ENCODE measurements around the gene CD320. TPM values are rescaled to one million over a fixed set of nuclear protein-coding genes. Genes with fewer than 3 reads are reported as not detected.

CD320 gene
- total RNA-seq, 2 donors from 2014 or later, result 21.7 to 58.1 TPM

DNA sequence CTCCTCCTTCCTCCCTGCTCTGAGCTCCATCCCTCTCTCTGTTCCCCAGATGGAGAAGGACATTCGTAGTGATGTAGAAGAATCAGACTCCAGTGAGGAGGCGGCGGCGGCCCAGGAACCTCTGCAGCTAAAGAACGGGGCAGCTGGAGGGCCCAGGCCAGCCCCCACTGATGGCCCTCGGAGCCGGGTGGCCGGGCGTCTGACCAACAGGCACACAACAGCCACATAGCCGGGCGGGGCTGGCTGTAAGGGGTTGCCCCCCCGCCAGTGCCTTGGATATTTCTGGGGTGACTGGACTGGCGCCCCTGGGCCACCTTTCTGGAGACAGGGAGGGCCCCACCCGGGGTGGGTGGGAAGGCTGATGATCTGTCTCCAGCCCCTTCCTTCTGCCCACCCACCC lies 46.3 kb downstream of the CD320 start:
- H3K27ac ChIP-seq, result no peak overlapping the region
- no peaks in the 10 kb centered on the region for H3K4me1 ChIP-seq (ENCODE audit: control insufficient read depth in 1 of 2, low read depth in 2 of 2)
- no peak overlapping the region for H3K4me3 ChIP-seq
- no peaks in the 10 kb centered on the region for H3K9me3 ChIP-seq
- TF ChIP-seq, protein P1, sequence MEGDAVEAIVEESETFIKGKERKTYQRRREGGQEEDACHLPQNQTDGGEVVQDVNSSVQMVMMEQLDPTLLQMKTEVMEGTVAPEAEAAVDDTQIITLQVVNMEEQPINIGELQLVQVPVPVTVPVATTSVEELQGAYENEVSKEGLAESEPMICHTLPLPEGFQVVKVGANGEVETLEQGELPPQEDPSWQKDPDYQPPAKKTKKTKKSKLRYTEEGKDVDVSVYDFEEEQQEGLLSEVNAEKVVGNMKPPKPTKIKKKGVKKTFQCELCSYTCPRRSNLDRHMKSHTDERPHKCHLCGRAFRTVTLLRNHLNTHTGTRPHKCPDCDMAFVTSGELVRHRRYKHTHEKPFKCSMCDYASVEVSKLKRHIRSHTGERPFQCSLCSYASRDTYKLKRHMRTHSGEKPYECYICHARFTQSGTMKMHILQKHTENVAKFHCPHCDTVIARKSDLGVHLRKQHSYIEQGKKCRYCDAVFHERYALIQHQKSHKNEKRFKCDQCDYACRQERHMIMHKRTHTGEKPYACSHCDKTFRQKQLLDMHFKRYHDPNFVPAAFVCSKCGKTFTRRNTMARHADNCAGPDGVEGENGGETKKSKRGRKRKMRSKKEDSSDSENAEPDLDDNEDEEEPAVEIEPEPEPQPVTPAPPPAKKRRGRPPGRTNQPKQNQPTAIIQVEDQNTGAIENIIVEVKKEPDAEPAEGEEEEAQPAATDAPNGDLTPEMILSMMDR (IDR thresholded peaks at IDR 0.05), result no peak
- H3K27me3 ChIP-seq (replicated peaks; ENCODE audit: insufficient read depth), result no peaks in the 10 kb centered on the region
- no peak for ATAC-seq (ENCODE audit: insufficient number of reproducible peaks, low FRiP score, low read depth)
- H3K36me3 ChIP-seq, result peaks cover 18% of the 10 kb centered on the region
- DNase-seq (ENCODE audit: low spot score), result no peak

DNA sequence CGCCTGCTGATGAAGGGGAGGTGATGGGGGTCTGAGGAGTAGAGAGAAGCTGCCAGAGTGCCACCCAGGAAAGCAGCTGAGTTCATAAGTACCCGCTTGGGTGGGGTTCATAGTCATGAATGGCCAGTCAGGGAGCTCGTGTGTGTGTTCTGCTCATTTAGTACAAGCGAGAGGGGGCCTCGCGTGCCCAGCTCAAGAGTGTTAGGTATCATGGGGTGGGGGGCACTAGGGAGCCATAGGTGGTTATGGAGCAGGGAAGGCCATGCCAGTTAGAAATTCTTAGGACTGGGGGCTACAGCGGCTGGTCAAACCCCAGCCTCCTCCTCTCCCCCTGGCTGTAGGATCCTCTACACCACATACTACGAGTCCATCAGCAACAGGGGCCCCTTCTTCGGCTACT lies 46.8 kb downstream of the CD320 start:
- H3K9me3 ChIP-seq, result no peaks in the 10 kb centered on the region
- no peak overlapping the region for H3K4me3 ChIP-seq
- H3K27ac ChIP-seq, result no peak overlapping the region
- ATAC-seq (ENCODE audit: insufficient number of reproducible peaks, low FRiP score, low read depth), result no peak
- no peak for DNase-seq (ENCODE audit: low spot score)
- no peaks in the 10 kb centered on the region for H3K4me1 ChIP-seq (ENCODE audit: control insufficient read depth in 1 of 2, low read depth in 2 of 2)
- H3K36me3 ChIP-seq, result peaks cover 23% of the 10 kb centered on the region
- no peaks in the 10 kb centered on the region for H3K27me3 ChIP-seq (replicated peaks; ENCODE audit: insufficient read depth)
- TF ChIP-seq, protein P1 (IDR thresholded peaks at IDR 0.05), result no peak

DNA sequence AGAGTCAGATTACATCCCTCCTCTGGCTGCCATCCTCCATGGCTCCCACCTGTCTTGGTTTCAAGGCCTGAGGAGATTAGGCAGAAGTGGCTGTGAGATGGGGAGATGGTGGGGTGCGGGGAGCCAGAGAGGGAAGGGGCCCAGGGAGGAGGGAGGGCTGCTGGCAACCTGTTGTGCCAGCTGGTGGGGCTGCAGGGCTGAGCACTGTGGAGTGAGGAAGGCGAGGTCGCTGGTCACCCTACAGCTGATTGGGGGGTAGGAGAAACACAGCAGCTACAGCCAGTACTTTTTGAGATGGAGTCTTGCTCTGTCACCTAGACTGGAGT lies 48.3 kb downstream of the CD320 start:
- Histone ChIP-seq H3K4me3 (no peak overlapping the region), H3K27ac (no peak overlapping the region), H3K27me3 (replicated peaks; ENCODE audit: insufficient read depth) (no peaks in the 10 kb centered on the region), H3K4me1 (ENCODE audit: control insufficient read depth in 1 of 2, low read depth in 2 of 2) (no peaks in the 10 kb centered on the region), H3K36me3 (peaks cover 30% of the 10 kb centered on the region), H3K9me3 (no peaks in the 10 kb centered on the region)
- DNase-seq (ENCODE audit: low spot score) (no peak), ATAC-seq (ENCODE audit: insufficient number of reproducible peaks, low FRiP score, low read depth) (no peak)
- TF ChIP-seq, protein P1 (IDR thresholded peaks at IDR 0.05), result no peak

DNA sequence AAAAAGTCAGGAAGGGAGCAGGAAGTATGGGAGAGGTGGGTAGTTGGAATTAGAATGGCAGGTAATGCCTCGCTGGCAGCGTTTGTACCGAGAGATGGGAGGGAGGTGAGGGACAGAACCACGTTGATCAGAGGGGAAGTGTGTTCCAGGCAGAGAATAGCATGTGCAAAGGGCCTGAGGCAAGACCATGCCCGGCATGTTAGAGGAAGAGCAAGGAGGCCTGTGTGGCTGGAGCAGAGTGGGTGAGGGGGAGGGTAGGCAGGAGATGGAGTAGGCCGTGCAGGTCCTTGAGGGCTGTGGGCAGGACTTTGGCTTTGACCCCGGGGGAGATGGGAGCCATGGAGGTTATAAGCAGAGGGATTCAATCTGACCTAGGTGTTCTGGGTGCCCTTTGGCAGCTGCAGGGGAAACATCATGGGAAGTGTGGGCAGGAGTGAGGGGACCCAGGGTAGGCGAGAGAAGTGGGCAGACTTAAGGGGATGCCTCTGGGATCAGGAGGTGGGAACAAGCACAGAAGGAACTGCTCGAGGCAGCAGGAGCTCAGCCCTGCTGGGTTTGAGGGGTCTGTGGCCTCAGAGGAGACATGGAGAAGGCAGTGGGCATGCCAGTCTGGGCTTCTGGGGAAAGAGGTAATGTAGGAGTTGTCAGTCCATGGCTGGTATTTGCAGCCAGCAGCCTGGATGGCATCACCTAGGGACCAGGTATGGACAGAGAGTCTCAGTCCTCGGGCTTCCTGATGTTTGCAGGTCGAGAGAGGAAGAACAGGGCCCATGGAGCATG lies 48.8 kb downstream of the CD320 start:
- no peak overlapping the region for H3K4me3 ChIP-seq
- no peak overlapping the region for H3K27ac ChIP-seq
- ATAC-seq (ENCODE audit: insufficient number of reproducible peaks, low FRiP score, low read depth) (no peak), DNase-seq (ENCODE audit: low spot score) (no peak)
- peaks cover 30% of the 10 kb centered on the region for H3K36me3 ChIP-seq
- no peaks in the 10 kb centered on the region for H3K4me1 ChIP-seq (ENCODE audit: control insufficient read depth in 1 of 2, low read depth in 2 of 2)
- H3K27me3 ChIP-seq (replicated peaks; ENCODE audit: insufficient read depth), result no peaks in the 10 kb centered on the region
- TF ChIP-seq, protein P1 (IDR thresholded peaks at IDR 0.05), result no peak
- no peaks in the 10 kb centered on the region for H3K9me3 ChIP-seq

DNA sequence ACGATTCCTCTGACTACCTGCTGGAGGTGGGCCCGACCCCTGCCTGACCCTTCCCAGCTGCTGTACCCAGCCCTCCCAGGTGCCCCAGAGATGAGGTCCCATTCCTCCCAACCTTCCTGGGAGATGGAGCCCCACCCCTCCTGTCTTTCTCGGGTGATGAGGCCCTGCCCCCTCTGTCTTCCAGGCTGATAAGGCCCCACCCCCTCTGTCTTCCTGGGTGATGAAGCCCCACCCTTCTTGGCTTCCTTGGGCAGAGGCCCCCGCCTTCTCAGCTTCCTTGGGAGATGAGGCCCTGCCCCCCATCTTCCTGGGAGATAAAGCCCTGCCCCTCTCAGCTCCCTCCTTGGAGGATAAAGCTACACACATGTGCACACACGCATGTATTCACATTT lies 51.1 kb downstream of the CD320 start:
- no peak overlapping the region for H3K27ac ChIP-seq
- H3K36me3 ChIP-seq, result peaks cover 23% of the 10 kb centered on the region
- TF ChIP-seq, protein P1 (IDR thresholded peaks at IDR 0.05), result no peak
- DNase-seq (ENCODE audit: low spot score) (no peak), ATAC-seq (ENCODE audit: insufficient number of reproducible peaks, low FRiP score, low read depth) (no peak)
- H3K4me3 ChIP-seq, result no peak overlapping the region
- H3K4me1 ChIP-seq (ENCODE audit: control insufficient read depth in 1 of 2, low read depth in 2 of 2), result no peaks in the 10 kb centered on the region
- no peaks in the 10 kb centered on the region for H3K27me3 ChIP-seq (replicated peaks; ENCODE audit: insufficient read depth)
- H3K9me3 ChIP-seq, result no peaks in the 10 kb centered on the region

Measured in thoracic aorta (tissue), 2 donors.